ENCODE data around the gene TNPO2.

TNPO2 gene
- 62.7 to 74.8 reads per million in 2 donors for total RNA-seq

- peak; percentile 48 for DNase-seq
Observed at GRCh38 chr19:12723641-12724426, at the start of gene TNPO2. Gene TNPO2, minus strand, starts transcription at chr19:12723932. Its CDS starts 2,955 bp downstream, at chr19:12720977.

GRCh38 chr19:12772323-12772722, 48.6 kb upstream of the TNPO2 start:
- no peak for DNase-seq

DNA sequence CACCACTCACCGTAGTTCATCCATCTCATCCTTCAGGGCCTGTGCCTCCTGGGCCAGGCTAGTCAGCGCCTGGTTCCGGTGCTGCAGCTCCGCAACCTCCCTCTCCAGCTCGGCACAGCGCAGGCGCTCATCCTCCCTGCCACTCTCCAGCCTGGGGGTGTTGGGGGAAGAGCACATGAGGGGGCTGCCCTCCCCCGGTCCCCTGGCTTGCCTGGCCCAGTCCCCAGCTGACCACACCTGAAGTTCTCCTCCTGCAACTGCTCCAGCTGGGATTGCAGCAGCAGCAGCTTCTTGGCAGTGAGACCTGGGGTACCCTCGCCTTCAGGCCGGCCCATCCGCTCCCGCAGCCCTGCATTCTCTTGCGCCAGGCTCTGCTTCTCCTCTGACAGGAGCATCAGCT, 47.2 kb upstream of the TNPO2 start:
- DNase-seq, result no peak

- peak; percentile 51 for DNase-seq
Observed at GRCh38 chr19:12769689-12770088, 46.0 kb upstream of the TNPO2 start.

- DNase-seq, result no peak
Observed at GRCh38 chr19:12767666-12768065, 43.9 kb upstream of the TNPO2 start.

DNA sequence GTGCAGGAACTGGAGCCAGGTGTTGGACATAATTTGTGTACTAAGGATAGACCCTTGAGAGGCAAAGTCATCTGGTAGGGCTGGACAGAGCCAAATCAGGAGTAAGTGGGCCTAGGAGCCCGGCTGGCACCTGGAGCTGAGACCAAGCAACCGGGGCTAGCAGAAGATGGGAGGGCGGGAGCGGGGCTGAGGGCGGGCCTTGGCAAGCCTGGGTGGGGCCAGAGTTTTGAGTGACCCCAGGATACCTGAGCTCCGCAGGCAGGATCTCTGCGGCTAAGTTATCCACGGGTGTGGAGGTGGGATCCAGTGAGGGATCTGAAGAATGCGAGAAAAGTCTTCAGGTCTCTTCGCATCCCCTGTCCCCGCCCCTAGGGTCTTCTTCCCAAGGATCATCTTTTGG, 43.4 kb upstream of the TNPO2 start:
- no peak for DNase-seq

DNA sequence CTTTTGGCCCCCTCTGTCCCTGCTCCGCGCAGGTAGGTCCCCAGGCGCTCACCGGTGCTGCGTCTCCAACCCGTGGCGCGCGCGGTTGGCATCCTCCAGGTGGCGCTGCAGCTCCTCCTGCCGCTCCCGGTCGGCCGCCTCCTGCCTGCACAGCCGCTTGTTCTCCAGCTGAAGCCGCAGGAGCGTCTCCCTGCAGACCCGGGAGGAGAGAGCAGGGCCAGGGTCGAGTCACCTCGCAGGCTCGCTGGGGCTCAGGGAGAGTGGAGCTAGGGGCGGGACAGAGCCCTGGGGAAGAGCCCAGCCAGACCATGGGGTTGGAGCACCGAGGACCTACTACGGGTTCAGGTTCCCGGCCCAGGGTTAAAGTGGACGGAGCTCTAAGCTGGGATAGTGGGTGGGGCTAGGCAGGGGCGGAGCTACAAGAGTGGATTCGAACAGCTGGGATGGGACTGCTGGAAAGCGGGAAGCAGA, 42.4 kb upstream of the TNPO2 start:
- no peak for DNase-seq

- no peak for DNase-seq
Observed at GRCh38 chr19:12764698-12765097, 41.0 kb upstream of the TNPO2 start.

- DNase-seq, result no peak
Observed at GRCh38 chr19:12763100-12763499, 39.4 kb upstream of the TNPO2 start.

- no peak for DNase-seq
Observed at GRCh38 chr19:12759686-12760085, 36.0 kb upstream of the TNPO2 start.

- DNase-seq, result peak; percentile 60
Observed at GRCh38 chr19:12757544-12758274, 34.0 kb upstream of the TNPO2 start.

- no peak for DNase-seq
Observed at GRCh38 chr19:12756150-12756883, 32.6 kb upstream of the TNPO2 start.

DNA sequence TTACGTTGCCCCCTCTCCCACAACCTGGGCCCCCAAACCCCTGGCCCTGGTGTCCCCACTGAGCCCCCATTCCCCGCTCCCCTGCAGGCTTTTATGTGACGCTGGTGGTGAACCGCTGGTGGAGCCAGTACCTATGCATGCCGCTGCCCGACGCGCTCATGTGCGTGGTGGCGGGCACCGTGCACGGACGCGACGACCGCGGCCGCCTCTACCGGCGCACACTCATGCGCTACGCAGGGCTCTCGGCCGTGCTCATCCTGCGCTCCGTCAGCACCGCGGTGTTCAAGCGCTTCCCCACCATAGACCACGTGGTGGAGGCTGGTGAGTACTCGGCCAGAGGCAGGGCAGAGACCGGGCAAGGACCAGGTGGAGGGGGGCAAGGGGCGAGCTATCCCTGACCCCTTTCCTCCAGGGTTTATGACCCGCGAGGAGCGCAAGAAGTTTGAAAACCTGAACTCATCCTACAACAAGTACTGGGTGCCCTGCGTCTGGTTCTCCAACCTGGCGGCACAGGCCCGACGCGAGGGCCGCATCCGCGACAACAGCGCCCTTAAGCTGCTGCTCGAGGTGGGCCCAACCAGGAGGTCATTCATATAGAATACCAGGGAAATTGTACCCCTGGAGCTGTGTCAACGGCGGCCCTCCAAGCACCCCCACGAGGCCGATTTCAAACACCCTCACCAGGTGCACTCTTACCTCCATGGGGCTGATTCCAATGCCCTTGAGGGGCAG, 30.9 kb upstream of the TNPO2 start:
- no peak for DNase-seq

DNA sequence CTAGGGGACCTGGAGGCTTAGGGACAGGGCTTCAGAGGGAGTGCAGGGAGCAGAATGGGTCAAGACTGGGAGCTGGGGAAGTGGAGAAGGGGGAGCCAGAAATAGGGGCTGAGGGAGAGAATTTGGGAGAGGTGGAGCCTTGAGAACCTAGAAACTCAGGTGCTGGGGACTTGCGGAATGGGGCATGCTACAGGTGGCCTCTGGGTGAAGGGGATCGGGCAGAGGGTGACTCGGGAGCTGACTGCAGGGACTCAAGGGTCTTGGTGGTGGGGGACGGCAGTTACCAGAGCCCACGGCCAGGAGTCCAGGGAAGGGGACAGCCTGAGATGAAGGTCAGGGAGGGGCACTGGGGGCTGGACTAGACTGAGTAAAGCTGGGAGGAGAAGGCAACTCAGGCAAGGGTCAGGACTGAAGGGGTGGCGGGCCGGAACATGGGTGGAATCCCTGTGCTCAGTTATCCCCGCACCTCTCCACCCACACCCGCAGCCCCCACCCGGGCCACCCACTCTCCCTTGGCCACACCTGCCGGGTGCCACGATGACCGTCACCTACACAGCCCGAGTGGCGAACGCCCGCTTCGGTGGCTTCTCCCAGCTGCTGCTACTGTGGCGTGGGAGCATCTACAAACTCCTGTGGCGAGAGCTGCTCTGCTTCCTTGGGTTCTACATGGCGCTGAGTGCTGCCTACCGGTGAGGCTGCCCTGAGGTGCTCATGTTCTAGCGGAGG, 28.5 kb upstream of the TNPO2 start:
- no peak for DNase-seq

DNA sequence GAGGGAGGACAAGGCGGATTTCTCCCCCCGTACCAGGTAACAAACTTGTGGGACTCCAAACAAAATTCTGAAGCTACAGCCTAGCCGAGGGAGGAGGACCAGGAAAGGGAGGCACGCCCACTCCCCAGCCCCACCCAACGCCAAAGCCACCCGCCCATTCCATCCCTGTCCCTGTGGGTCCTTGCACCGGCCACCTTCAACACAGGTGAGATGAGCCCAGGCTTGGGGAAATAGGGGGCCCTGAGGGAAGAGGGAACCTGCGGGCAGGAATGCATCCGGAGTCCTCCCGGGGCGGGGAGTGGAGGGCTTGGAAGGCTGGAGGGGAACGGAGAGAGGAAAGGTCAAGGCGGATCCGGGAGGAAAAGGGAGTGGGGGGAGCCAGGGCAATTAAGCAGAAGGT, 27.9 kb upstream of the TNPO2 start, which contains the start of gene BEST2:
Gene BEST2, plus strand, starts transcription at position 157 of the 400 bp plus-strand sequence. CDS start 802 bp downstream, outside the sequence.
- no peak for DNase-seq

- DNase-seq, result no peak
Observed at GRCh38 chr19:12750851-12751250, 27.1 kb upstream of the TNPO2 start.

DNA sequence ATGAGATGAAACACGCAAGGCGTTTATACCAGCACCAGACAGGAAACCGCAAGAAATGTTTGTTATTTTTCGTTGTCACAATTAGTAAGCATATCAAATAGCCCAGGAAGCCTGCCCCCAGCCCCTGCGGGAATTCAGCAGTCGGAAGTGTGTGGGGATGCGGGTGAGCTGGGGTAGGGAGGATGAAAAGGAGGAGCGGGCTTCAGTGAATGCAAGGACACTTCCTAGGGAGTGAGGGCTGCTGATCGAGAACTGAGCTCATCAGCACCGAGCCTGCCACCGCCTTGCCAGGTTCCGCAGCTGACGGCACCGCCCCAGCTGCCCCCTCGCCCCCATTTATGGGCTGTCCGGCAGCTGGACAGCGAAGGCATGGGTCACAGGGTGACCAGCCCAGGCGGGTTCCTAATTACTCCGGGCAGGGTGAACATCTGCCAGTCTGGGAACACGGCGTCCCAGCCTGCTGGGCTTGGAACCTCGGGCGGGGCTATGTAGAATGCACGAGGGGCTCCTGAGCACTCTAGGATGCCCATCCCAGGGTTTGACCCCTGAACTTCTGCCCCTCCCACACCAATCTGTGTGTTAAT, 26.3 kb upstream of the TNPO2 start:
- DNase-seq, result no peak

DNA sequence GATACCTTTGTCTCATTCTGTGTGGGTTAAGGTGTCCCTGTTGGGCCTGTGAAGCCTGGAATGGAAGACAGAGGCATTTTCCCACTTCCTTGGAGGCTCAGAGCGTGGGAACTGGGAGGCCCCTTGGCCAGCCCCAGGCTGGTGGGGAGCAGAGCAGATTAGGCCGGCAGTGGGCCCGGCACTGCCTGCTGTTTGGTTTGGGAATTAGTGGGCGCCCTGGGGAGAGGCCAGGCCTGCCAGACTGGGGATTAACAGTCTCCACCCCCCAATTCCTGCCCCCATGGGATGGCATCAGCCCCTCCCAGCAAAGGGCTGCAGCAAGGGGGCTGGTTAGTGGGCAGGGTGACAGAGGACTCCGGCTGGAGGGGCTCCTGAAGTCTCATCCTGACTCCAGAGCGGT, 24.8 kb upstream of the TNPO2 start:
- DNase-seq, result no peak

- no peak for DNase-seq
Observed at GRCh38 chr19:12745166-12745897, 21.6 kb upstream of the TNPO2 start.

- DNase-seq, result no peak
Observed at GRCh38 chr19:12737835-12738351, 14.2 kb upstream of the TNPO2 start.
